ENCODE results near the gene FBLN2. TPM values are rescaled to one million over a fixed set of nuclear protein-coding genes. Genes with fewer than 3 reads are reported as not detected.

The FBLN2 gene
- total and polyA plus RNA-seq, 2 of the 4 experiments (the other 2 are of a cell fraction), result 11.8 to 60.8 TPM

GRCh38 chr3:13546667-13547171 lies 2.2 kb upstream of the FBLN2 start:
- peak; percentile 69 for DNase-seq
- H3K27ac ChIP-seq (ENCODE audit: insufficient read depth, low read length), result peak overlapping the region; percentile 2; the same call in 1 of the 2 replicates
- H3K56ac ChIP-seq (ENCODE audit: extremely low read depth, insufficient read depth, low read length), result no peak overlapping the region
- WGBS, 2 experiments (ENCODE audit: extremely low coverage in 2 of 2, insufficient read length in 1 of 2), result no CpG with 5 or more reads among the region's 9 CpGs
- intact Hi-C loops (cut with micrococcal nuclease) (no loop called here), in situ Hi-C loops (cut with MboI; ENCODE audit: low sequenced_read_pairs) (no loop called here), dilution Hi-C loops (cut with HindIII; ENCODE audit: low sequenced_read_pairs, unreplicated experiment) (no loop called here)
- peak overlapping the region; percentile 40; the same call in 1 of the 2 replicates for H3K23ac ChIP-seq (ENCODE audit: low read depth, low read length)
- no peak overlapping the region for H3K4me3 ChIP-seq (ENCODE audit: insufficient read depth, low read depth, low read length)
- no peak overlapping the region for H3K18ac ChIP-seq (ENCODE audit: low read depth, low read length)
- no peaks in the 10 kb centered on the region for H3K36me3 ChIP-seq (ENCODE audit: control insufficient read depth, insufficient read depth, low read length)
- BruUV-seq (replicated peaks), result no TSS peak
- TF ChIP-seq RFX5 (IDR thresholded peaks at IDR 0.05; ENCODE audit: low read depth, low read length), result no peak
- peak; percentile 75 for TF ChIP-seq RCOR1 (IDR thresholded peaks at IDR 0.05; ENCODE audit: insufficient replicate concordance, low read length)
- no peak for TF ChIP-seq POLR2A (IDR thresholded peaks at IDR 0.05; ENCODE audit: low read depth, low read length)
- TF ChIP-seq MAZ (IDR thresholded peaks at IDR 0.05; ENCODE audit: borderline replicate concordance, low read depth, low read length), result no peak
- peak; percentile 45; the same call in 1 of the 2 replicates for TF ChIP-seq FOS (IDR thresholded peaks at IDR 0.05; ENCODE audit: low read depth, low read length)
- H3K79me1 ChIP-seq (ENCODE audit: low read depth in 1 of 2, low read length in 2 of 2), result no peaks in the 10 kb centered on the region
- H3K9me1 ChIP-seq (ENCODE audit: insufficient read depth, low read length), result peaks cover 17% of the 10 kb centered on the region
- peak overlapping the region; percentile 88 for H2AFZ ChIP-seq (replicated peaks; ENCODE audit: low read length, poor library complexity)
- peak overlapping the region in 1 of 2 experiments; percentile 90; a peak in 2 of 4 replicates for H4K8ac ChIP-seq (ENCODE audit: low read depth in 2 of 2, low read length in 2 of 2)
- peak overlapping the region; percentile 93 for H2BK120ac ChIP-seq (ENCODE audit: low read depth, low read length)
- ATAC-seq (ENCODE audit: low read depth), result peak; percentile 49
- H3K27me3 ChIP-seq (ENCODE audit: control insufficient read depth, insufficient read depth, low read length), result no peaks in the 10 kb centered on the region; the same call in 1 of the 2 replicates
- CTCF ChIA-PET, result interaction anchor here (1.5 kb wide), 1 partner anchor 101 kb away, joined by 6 read pairs; no protein-coding TSS in a partner anchor
- H3K14ac ChIP-seq (replicated peaks; ENCODE audit: low read depth, low read length), result peak overlapping the region; percentile 85; the same call in 1 of the 2 replicates
- peak overlapping the region; percentile 62; the same call in 2 of the 3 replicates for H2BK15ac ChIP-seq (ENCODE audit: low read depth, low read length)
- H3K4me2 ChIP-seq (ENCODE audit: low read depth, low read length), result 0 out of 2 replicates have a peak overlapping the region, but pooled peaks have one; percentile 0
- H4K91ac ChIP-seq (ENCODE audit: insufficient read depth, low read depth, low read length), result peak overlapping the region; percentile 83
- H3K4me1 ChIP-seq (ENCODE audit: control insufficient read depth, insufficient read depth, low read length), result peaks cover 18% of the 10 kb centered on the region
- H3K9ac ChIP-seq (ENCODE audit: low read depth, low read length), result no peak overlapping the region
- H2BK5ac ChIP-seq (ENCODE audit: low read depth, low read length, poor library complexity, severe bottlenecking), result peak overlapping the region; percentile 46
- peak overlapping the region; percentile 80; the same call in 1 of the 2 replicates for H2BK20ac ChIP-seq (ENCODE audit: low read depth, low read length)
- H2AK9ac ChIP-seq (replicated peaks; ENCODE audit: low read depth, low read length, poor library complexity), result peak overlapping the region; percentile 60
- peak overlapping the region; percentile 21; the same call in 1 of the 2 replicates for H4K5ac ChIP-seq (ENCODE audit: low read depth, low read length)
- H2AK5ac ChIP-seq (ENCODE audit: low read depth, low read length), result peak overlapping the region; percentile 76; the same call in 1 of the 2 replicates
- POLR2A ChIA-PET (ENCODE audit: unreplicated experiment), result no interaction called here
- H4K20me1 ChIP-seq (ENCODE audit: insufficient read depth, low read length), result no peaks in the 10 kb centered on the region
- 0 out of 2 replicates have a peak, but pooled peaks cover 3% of the 10 kb centered on the region for H3K9me3 ChIP-seq (ENCODE audit: control insufficient read depth, insufficient read depth, low read length)
- peak overlapping the region; percentile 91 for H3K4ac ChIP-seq (ENCODE audit: low read depth, low read length)

Measured in IMR-90 (cell line).